GM21390 (cell line): Measurements from ENCODE around the gene DOCK1.

ENCODE experiments used
- ATAC-seq: cut with Tn5 transposase; IDR thresholded peaks from one replicate; pipeline ENCODE4 v1.9.1; 2021; ENCODE audit not compliant: unreplicated experiment

Gene DOCK1

DNA sequence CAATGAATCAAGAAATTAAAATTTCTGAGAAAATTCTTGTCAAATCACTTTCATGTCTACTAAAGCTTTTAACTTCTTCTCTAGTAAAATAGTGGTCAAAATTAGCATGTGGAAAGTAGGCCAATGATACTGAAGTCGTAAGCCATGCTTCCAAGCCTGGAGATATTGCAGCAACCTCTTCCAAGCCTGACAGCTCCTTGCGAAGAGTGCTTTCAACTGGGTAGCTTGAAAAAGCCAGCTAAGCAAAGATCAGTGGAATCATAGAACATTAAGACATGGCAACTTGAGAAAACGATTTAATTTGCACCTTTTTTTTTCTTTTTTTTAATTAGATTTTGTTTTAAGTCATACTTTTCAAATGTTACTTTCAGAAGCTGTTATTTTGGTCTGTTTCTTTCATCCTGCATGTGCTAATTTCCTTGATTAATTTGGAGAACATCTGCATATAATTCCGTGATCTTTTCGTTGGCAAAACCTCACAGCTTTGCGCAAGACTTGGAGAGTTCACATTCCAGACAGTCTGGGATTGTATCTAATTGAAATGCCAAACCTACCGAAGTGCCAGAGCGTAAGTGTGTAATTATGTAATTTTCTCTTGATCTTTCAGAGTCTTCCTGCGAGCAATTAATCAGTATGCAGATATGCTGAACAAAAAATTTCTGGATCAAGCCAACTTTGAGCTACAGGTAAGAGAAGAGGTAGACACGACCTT is 433.3 kb downstream of the DOCK1 start:
- ATAC-seq = no peak

GRCh38 chr10:127343821-127344220 is 438.6 kb downstream of the DOCK1 start:
- ATAC-seq = no peak

DNA sequence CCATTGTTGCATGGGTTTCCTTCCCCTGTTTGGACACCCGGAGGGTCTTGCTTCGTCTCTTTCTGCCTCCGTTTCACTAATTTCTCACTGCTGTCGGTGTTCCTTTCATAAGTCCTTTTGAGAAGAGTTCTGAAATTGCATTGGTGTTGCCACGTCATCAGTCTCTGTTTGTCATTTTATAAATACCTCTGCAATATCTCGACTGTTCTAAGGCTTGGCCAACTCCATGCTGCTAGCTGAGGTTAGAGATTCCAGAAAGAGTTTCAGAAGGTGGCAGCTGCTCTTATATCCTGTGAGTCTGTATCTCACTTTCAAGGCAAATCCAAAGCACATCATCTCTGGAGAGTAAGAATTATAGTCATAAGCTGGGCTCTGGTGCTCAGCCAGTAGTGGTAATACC is 439.1 kb downstream of the DOCK1 start:
- ATAC-seq = no peak

- ATAC-seq = no peak
Observed at GRCh38 chr10:127345231-127345965, 440.2 kb downstream of the DOCK1 start.

DNA sequence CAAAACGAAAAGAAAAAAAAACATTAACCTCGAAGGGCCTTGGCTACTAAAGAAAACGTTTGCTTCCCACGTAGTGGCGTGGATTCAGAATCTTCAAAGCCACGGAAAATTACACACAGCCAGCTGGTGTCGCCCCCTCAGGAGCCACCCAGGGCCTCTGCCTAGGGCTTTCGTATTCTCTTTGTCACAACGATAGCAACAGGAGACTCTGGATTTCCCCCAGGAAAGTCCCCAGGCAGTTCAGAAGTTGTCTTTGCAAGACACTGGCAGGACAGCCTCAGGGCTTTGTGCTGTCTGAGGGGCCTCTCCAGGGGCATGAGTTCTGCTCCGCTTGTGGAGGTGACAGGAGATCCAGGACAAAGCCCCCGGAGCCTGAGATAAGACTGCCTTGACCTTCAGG is 441.4 kb downstream of the DOCK1 start:
- no peak for ATAC-seq

DNA sequence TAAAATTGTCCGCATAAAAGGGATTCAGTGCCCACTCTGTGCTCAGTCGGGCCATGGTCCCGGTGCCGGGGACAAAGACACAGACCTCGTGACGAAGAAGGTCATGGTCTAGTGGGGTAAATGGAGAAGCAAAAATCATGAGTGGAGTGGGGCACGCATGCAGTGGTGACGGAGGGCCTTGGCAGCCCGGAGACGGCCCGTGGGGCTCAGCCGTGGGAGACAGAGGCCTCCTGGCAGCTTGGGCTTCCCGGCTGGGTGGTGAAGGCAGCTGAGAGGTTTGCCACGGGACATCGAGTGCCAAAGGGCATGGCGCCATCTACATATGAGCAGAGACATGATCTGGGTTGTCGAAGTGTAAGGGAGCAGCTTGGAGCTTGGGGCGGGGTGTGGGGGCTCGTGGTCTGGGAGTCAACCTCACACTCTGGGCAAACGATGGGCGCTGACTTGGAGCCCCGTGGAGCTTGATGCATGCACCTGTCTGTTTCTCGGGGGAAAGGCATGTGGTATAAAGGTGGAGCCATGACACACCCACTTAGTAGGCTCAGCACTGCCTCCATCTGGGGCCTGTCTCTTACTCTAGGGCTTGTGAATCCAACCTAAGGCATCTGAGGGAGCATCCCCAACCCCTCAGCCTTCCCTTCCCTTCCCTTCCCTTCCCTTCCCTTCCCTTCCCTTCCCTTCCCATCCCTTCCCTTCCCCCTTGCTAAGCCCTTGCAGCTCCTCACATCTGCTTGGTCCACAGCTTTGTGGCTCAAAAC is 442.2 kb downstream of the DOCK1 start:
- ATAC-seq = no peak

DNA sequence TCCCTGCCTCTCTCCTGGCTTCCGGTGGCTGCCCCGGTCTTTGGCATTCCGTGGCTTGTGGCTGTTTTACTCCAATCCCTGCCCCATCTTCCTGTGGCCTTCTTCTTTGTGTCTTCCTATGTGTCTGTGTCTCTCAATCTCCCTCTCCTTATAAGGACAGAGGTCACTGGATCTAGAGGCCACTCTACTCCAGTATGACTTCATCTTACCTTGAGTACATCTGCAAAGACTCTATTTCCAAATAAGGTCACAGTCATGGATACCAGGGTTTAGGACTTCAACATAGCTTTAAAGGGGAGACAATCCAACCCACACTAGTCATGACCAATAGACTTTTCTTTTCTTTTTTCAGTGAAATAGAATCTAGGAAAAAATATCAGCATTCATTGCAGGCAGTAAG is 444.5 kb downstream of the DOCK1 start:
- ATAC-seq = no peak

DNA sequence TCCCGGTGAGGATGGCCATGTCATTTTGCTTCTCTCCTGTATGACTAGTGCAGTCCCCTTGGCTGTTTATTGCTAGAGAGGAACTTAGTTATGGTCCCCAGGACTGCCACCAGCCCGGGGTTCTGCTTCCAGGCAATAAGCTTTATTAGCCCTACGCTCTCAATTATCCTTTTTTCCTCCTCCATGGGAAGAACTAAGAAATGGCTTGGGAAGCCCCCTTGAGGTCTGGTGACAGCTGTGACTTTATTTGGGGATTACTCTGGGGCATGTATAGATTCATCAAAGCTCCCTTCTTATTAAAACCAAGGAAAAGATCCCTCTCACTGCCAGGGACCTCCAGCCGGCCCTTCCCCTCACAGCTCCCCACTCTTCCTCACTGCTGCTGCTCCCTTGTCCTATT is 446.3 kb downstream of the DOCK1 start:
- ATAC-seq = no peak

DNA sequence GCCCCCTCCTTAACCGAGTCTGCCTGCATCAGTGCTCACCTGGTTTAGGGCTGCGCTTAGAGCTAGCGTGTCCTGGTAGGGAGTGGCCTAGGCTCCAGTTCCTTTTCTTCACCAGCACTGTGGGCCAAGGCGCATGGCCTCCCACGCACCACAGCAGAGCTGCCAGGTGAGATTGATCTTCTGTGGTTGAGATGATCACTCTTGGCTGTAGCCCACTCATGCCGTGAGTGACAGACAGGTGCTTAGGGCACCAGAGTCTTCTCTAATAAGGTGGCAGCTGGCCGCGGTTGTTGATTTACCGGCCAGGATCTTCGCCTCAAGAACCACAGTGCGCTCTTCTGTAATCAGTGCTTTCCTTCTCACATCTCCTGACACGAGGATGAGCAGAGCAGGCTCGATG is 448.3 kb downstream of the DOCK1 start:
- no peak for ATAC-seq

GRCh38 chr10:127354255-127354654 is 449.0 kb downstream of the DOCK1 start:
- ATAC-seq = no peak

DNA sequence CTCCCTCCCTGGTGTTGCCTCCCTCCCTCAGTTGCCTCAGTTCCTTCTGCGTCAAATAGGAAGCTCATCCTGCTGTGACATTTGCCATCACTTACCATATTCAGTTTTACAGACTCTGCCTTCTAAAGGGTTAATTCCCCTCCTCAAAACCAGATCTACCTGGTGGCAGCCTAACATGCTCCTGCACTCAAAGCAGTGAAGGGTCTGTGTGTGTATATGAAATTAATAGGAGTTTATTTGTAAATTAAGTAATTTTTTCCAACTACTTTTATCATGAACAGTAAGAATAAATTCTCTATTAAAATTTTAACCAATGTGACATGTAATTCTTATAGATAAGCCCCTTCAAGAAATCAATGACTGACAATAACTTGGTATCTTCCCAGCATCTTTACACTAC is 449.8 kb downstream of the DOCK1 start:
- ATAC-seq = no peak

GRCh38 chr10:127356360-127356759 is 451.1 kb downstream of the DOCK1 start:
- no peak for ATAC-seq

- no peak for ATAC-seq
Observed at GRCh38 chr10:127357265-127357664, 452.0 kb downstream of the DOCK1 start.

GRCh38 chr10:127358337-127358736 is 453.1 kb downstream of the DOCK1 start:
- ATAC-seq = no peak

DNA sequence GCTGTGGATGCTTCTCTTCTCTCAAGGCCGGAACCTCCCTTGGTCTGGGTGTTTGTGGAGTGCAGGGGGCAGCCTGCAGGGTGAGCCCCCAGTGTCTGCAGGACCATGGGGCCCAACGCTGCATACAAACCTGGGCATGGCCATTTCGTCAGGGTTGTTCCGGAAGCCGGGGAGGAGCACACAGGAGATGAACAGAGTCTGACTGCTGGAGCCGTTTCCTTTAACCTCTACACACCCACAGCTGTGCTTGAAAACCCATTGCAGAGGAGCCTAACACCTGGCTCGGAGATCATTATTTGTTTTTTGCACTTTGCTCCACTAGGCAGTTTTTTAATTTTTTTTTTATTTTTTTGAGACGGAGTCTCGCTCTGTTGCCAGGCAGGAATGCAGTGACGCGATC is 458.8 kb downstream of the DOCK1 start:
- ATAC-seq = no peak

DNA sequence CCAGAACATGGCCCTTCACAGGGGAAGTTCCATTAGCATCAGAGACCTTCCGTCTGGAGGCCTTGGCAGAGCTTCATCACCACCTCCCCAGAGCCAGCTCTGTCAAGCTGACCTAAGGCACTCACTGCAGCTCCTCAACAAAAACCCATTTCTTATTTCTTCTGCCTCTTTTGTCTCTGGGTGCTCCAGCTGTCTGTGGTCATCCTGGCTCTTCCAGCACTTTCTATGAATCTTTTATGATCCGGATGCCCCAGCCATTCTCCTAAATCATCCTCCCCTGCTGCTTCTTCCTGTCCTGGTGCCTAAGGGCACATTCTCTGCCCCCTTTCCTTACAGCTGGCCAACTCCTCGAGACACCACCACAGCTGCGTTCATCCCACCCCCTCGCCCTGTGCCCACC is 462.9 kb downstream of the DOCK1 start:
- ATAC-seq = no peak

DNA sequence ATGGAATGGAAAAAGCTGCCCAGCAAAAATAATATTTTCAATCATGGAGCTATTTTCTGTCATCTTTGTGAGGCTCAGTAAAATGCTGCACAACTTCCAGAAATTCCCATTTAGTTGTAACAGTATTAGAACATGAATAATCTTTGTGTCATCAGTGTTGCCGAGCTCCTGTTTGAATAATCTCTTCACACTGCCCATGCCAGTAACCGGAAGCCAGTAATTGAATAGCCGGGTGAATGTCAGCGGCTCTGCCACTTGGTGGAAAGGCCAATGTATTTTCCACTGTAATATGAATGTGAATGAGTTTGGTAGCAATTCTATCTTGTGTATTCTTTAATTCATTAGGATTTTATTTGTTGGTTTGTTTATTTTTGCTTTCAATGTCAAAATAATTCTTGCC is 463.7 kb downstream of the DOCK1 start:
- no peak for ATAC-seq

- ATAC-seq = no peak
Observed at GRCh38 chr10:127370601-127371000, 465.4 kb downstream of the DOCK1 start.

- no peak for ATAC-seq
Observed at GRCh38 chr10:127372361-127372760, 467.1 kb downstream of the DOCK1 start.

DNA sequence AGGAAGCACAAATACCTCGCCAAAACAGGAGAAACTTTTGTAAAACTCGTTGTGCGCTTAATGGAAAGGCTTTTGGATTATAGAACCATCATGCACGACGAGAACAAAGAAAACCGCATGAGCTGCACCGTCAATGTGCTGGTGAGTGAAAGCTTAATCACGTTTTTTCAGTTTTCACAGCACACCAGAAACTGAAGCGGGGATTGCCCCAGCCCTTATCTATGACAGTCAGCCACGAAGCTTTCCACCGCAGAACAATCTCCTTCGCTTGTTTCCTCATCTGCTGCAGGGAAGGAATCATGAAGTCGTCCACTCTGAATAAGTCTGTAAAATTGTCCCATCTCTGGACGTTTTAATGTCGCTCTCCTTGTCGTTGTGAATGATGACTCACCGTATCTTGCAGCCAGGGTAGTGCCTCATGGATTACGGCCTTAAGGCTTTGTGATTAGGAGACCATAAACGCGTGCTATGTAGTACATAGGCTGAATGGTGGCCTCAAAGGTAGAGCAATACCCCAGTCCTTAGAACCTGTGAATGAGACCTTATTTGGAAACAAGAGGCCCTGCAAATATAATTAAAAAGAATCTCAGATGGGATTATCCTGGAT is 468.9 kb downstream of the DOCK1 start:
- ATAC-seq = no peak

DNA sequence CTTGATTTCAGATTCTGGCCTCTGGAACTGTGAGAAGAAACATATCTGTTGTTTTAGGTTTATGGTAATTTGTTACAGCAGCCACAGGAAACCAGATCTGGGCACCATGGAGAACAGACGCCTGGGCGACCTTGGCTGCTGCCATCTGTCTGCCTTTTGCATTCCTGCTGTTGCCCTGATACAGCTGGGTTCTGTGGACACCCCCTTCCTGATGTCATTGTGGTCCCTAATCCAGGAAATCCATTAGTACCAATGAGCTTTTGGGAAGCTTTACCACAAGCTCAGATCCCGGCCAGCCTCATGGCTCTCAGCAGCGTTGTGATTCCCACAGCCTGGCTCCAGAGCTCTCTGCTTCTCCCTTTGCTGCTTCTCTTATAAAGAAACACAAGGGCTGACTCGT is 469.7 kb downstream of the DOCK1 start:
- ATAC-seq = no peak

DNA sequence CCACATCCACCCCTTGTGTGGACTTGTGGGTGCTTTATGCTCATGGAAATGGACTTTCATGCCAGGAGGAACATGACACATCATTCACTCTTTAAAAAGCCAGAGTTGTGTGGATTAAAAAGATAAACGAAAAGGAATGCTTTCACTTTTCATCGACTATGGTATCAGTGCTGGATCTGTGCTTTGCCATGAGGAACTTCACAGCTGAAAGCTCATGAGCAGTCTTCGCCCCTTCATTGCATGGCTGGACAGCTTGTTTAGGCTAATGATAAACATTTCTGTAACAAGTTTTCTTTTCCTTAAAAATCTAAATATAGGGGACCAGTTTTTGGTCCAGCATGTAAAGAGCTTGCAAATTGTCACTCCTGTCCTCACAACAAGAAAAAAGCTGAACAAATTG is 470.2 kb downstream of the DOCK1 start:
- no peak for ATAC-seq
